SK-N-SH (cell line): ENCODE measurements around the gene TMEM63B. TPM values are rescaled to one million over a fixed set of nuclear protein-coding genes. Genes with fewer than 3 reads are reported as not detected.

Experiments
- CTCF ChIA-PET: fragments of 300-600, 350-600 bp; formaldehyde crosslinking; extraction: SDS; loops from one replicate; lab custom pipeline; 2021; lab: Yijun Ruan, JAX
- POLR2A ChIA-PET: fragments of 350-600 bp; sonication (Branson Sonifier 250); formaldehyde crosslinking; extraction: SDS; loops from one replicate; lab custom pipeline; 2020; ENCODE audit warnings: antibody characterized with exemption, inconsistent platforms; lab: Yijun Ruan, JAX
- DNase-seq: peaks from one replicate; pipeline ENCODE4 v3.0.0; 2012
- H2AFZ ChIP-seq: fragments of 200-600 bp; sonication (generic); 2 replicates; pipeline ENCODE4 v1.8.1; 2016; ENCODE audit warnings: antibody characterized with exemption, mild to moderate bottlenecking, low read depth
- H3F3A ChIP-seq: fragments of 200-600 bp; sonication (generic); replicated peaks from 2 replicates; pipeline ENCODE3; 2016; ENCODE audit warnings: antibody characterized with exemption, mild to moderate bottlenecking; ENCODE audit not compliant: insufficient read depth
- H3K27ac ChIP-seq, 2 experiments: fragments of 200-500 bp in 1 of 2; fragments of 200-600 bp in 1 of 2; sonication (Bioruptor generic) in 1 of 2; sonication (generic), shearing (Covaris generic) in 1 of 2; 2 replicates each; pipeline versions ENCODE4 v1.5.1 to v1.6.1; 2014 to 2016; ENCODE audit warnings: low read depth in 2 of 2, inconsistent platforms in 1 of 2, low read length in 1 of 2, mild to moderate bottlenecking in 1 of 2, mixed read lengths in 1 of 2
- H3K27me3 ChIP-seq: fragments of 200-600 bp; sonication (generic), shearing (Covaris generic); 2 replicates; pipeline ENCODE4 v1.6.1; 2016; ENCODE audit warnings: mixed run types; ENCODE audit not compliant: insufficient read depth
- H3K36me3 ChIP-seq, 2 experiments: fragments of 200-500 bp in 1 of 2; fragments of 200-600 bp in 1 of 2; sonication (Bioruptor generic) in 1 of 2; sonication (generic) in 1 of 2; replicated peaks in 1 of 2; 2 replicates each; pipeline versions ENCODE3 to v1.5.1; 2014 to 2016; ENCODE audit warnings: low read length in 1 of 2, mild to moderate bottlenecking in 1 of 2; ENCODE audit not compliant: insufficient read depth in 2 of 2, control insufficient read depth in 1 of 2
- H3K4me1 ChIP-seq, 2 experiments: fragments of 200-500 bp in 1 of 2; fragments of 200-600 bp in 1 of 2; sonication (Bioruptor generic) in 1 of 2; sonication (generic), shearing (Covaris generic) in 1 of 2; 2 replicates each; pipeline versions ENCODE4 v1.5.1 to v1.6.1; 2014 to 2016; ENCODE audit warnings: low read depth in 1 of 2, low read length in 1 of 2, mixed run types in 1 of 2; ENCODE audit not compliant: insufficient read depth in 2 of 2, control insufficient read depth in 1 of 2
- H3K4me2 ChIP-seq: fragments of 200-600 bp; sonication (generic), shearing (Covaris generic); 2 replicates; pipeline ENCODE4 v1.6.1; 2017; ENCODE audit warnings: mixed run types
- H3K4me3 ChIP-seq, 2 experiments: fragments of 200-500 bp in 1 of 2; fragments of 200-600 bp in 1 of 2; sonication (Bioruptor generic) in 1 of 2; sonication (generic), shearing (Covaris generic) in 1 of 2; 2 replicates each; pipeline versions ENCODE4 v1.5.1 to v1.8.1; 2014 to 2016; ENCODE audit warnings: low read depth in 2 of 2, inconsistent platforms in 1 of 2, low read length in 1 of 2, mild to moderate bottlenecking in 1 of 2, mixed read lengths in 1 of 2, moderate library complexity in 1 of 2
- H3K79me2 ChIP-seq: fragments of 200-600 bp; sonication (generic); 2 replicates; pipeline ENCODE4 v1.8.1; 2017; ENCODE audit warnings: mild to moderate bottlenecking; ENCODE audit not compliant: insufficient read depth
- H3K9ac ChIP-seq: fragments of 200-600 bp; sonication (generic); 2 replicates; pipeline ENCODE4 v1.6.1; 2017; ENCODE audit warnings: mixed run types
- H3K9me2 ChIP-seq: fragments of 200-600 bp; sonication (generic); 2 replicates; pipeline ENCODE4 v1.6.1; 2017; ENCODE audit warnings: mixed run types
- H3K9me3 ChIP-seq: fragments of 200-600 bp; sonication (generic); 2 replicates; pipeline ENCODE4 v1.6.1; 2017; ENCODE audit warnings: mixed run types, mild to moderate bottlenecking, moderate library complexity
- H4K20me1 ChIP-seq: fragments of 200-600 bp; sonication (generic); 2 replicates; pipeline ENCODE4 v1.6.1; 2017; ENCODE audit warnings: mild to moderate bottlenecking, mixed run types; ENCODE audit not compliant: insufficient read depth
- CHD2 ChIP-seq: fragments of 150-350 bp; IDR thresholded peaks from 2 replicates; pipeline ENCODE4 v1.6.1; 2018; ENCODE audit warnings: low read length; ENCODE audit not compliant: partially characterized antibody
- CTCF ChIP-seq: fragments of 200-600 bp; sonication (generic); IDR thresholded peaks from 2 replicates; pipeline ENCODE4 v1.6.1; 2017; ENCODE audit warnings: antibody characterized with exemption, mild to moderate bottlenecking, moderate library complexity
- ELF1 ChIP-seq: IDR thresholded peaks from 2 replicates; pipeline ENCODE4 v1.4.0; 2012
- EP300 ChIP-seq, 2 experiments: IDR thresholded peaks; 2 replicates each; pipeline versions ENCODE4 v1.4.0 to v1.6.1; 2012; ENCODE audit warnings: borderline replicate concordance in 1 of 2, low read depth in 1 of 2, low read length in 1 of 2
- EZH2phosphoT487 ChIP-seq: fragments of 200-600 bp; sonication (generic); IDR thresholded peaks from 2 replicates; pipeline ENCODE4 v1.6.1; 2017; ENCODE audit warnings: low read depth, mixed run types, mild to moderate bottlenecking, antibody characterized with exemption, moderate library complexity, borderline replicate concordance
- FOXJ3 ChIP-seq: sonication (generic); formaldehyde crosslinking; IDR thresholded peaks from 2 replicates; pipeline ENCODE4 v1.5.1; 2020; ENCODE audit warnings: mild to moderate bottlenecking, missing genetic modification reagents
- GATA2 ChIP-seq: sonication (generic); formaldehyde crosslinking; IDR thresholded peaks from 2 replicates; pipeline ENCODE4 v1.5.0; 2020; ENCODE audit warnings: mild to moderate bottlenecking, missing genetic modification reagents
- JUND ChIP-seq: IDR thresholded peaks from 2 replicates; pipeline ENCODE4 v1.4.0; 2012
- MAX ChIP-seq: IDR thresholded peaks from 2 replicates; pipeline ENCODE4 v1.4.0; 2012; ENCODE audit warnings: low read depth
- MXI1 ChIP-seq: IDR thresholded peaks from 2 replicates; pipeline ENCODE4 v1.6.1; 2012; ENCODE audit warnings: mild to moderate bottlenecking, low read depth, low read length, improper control_type of control experiment
- NFIC ChIP-seq: IDR thresholded peaks from 2 replicates; pipeline ENCODE4 v1.4.0; 2012; ENCODE audit warnings: borderline replicate concordance
- POLR2AphosphoS5 ChIP-seq: IDR thresholded peaks from 2 replicates; pipeline ENCODE4 v1.6.1; 2012; ENCODE audit warnings: low read depth, low read length
- RAD21 ChIP-seq: IDR thresholded peaks from 2 replicates; pipeline ENCODE4 v1.6.1; 2012; ENCODE audit warnings: mild to moderate bottlenecking, low read length
- RCOR1 ChIP-seq: fragments of 150-350 bp; IDR thresholded peaks from 2 replicates; pipeline ENCODE4 v1.6.1; 2017; ENCODE audit warnings: antibody characterized with exemption, low read length
- RXRA ChIP-seq: IDR thresholded peaks from 2 replicates; pipeline ENCODE4 v1.4.0; 2012; ENCODE audit warnings: low read depth, mild to moderate bottlenecking, borderline replicate concordance
- SMC3 ChIP-seq: IDR thresholded peaks from 2 replicates; pipeline ENCODE4 v1.6.1; 2012; ENCODE audit warnings: low read depth, low read length, improper control_type of control experiment
- TAF1 ChIP-seq: IDR thresholded peaks from 2 replicates; pipeline ENCODE4 v1.6.1; 2012; ENCODE audit warnings: low read depth, mild to moderate bottlenecking, low read length, moderate library complexity, borderline replicate concordance
- USF1 ChIP-seq: IDR thresholded peaks from 2 replicates; pipeline ENCODE4 v1.4.0; 2012; ENCODE audit warnings: low read depth, borderline replicate concordance
- WGBS: methylation state at CpG from one replicate; pipeline ENCODE4 v1.1.6; 2017; ENCODE audit warnings: low lambda C conversion rate; 5-methylcytosine and 5-hydroxymethylcytosine counted together
- polyA plus RNA-seq, 3 experiments: library from polyadenylated mRNA; depleted of rRNA; stranded (reverse); fragments of >200 nt; gene quantifications; 2 replicates each; pipeline ENCODE4 v1.2.3, GENCODE V29; 2012
- TF ChIP-seq, protein P1 (sequence below): IDR thresholded peaks from 2 replicates; pipeline ENCODE4 v1.4.0; 2012; ENCODE audit warnings: low read depth, borderline replicate concordance

TMEM63B gene
- polyA plus RNA-seq, 1 of the 3 experiments (the other 2 are of a cell fraction) = 52.7 TPM

DNA sequence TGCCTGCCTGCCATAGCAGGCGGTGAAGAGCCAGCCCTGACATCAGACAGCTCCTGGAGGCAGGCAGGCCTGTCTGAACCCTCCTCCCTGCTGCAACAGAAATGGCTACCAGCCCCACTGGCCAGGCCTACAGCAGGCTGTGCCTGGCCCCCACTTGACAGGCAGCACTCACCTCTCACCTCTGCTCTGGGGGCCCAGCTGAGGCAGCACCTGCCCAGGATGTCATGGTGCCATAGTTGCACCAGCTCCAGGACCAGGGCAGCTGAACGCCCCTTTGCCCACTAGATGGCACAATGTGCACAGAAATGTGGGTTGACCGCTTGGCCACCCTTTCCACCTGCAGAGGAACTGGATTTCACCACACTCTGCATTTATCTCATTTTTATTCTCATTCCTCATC lies 30.7 kb upstream of the TMEM63B start:
- 58% methylated on average over 3 of the region's 3 CpGs for WGBS
- H3K79me2 ChIP-seq = no peaks in the 10 kb centered on the region
- POLR2A ChIA-PET = interaction anchor here (0.6 to 2.8 kb wide), 4 partner anchors 57 to 160 kb away, joined by 3 to 10 read pairs (median 6); partner anchors contain the start of gene HSP90AB1

GRCh38 chr6:44097782-44098317 lies 29.5 kb upstream of the TMEM63B start:
- no peaks in the 10 kb centered on the region for H3K27me3 ChIP-seq
- no peaks in the 10 kb centered on the region; a peak in 1 of 4 replicates for H3K4me1 ChIP-seq
- H3K79me2 ChIP-seq = no peaks in the 10 kb centered on the region
- no peak overlapping the region for H2AFZ ChIP-seq
- no peak overlapping the region for H3K4me2 ChIP-seq
- H3F3A ChIP-seq = peaks cover 11% of the 10 kb centered on the region
- no peak overlapping the region for H3K4me3 ChIP-seq
- H3K9ac ChIP-seq = no peak overlapping the region
- no peak overlapping the region for H3K27ac ChIP-seq
- 68% methylated on average over 2 of the region's 2 CpGs for WGBS
- ChIA-PET CTCF (interaction anchor here (0.6 to 9.2 kb wide), 14 partner anchors 12 to 187 kb away, joined by 3 to 158 read pairs (median 6); partner anchors contain the start of gene CAPN11), POLR2A (interaction anchor here (0.5 to 2.8 kb wide), 2 partner anchors 149 to 480 kb away, joined by 3 to 10 read pairs; partner anchors contain the start of gene HSP90AB1)
- H3K36me3 ChIP-seq = peaks cover 4 to 5% of the 10 kb centered on the region in 2 experiments
- no peaks in the 10 kb centered on the region for H3K9me3 ChIP-seq
- no peaks in the 10 kb centered on the region for H3K9me2 ChIP-seq
- peaks cover 8% of the 10 kb centered on the region; the same call in 1 of the 2 replicates for H4K20me1 ChIP-seq
- no peak for DNase-seq
- TF ChIP-seq EP300 (IDR thresholded peaks at IDR 0.05; ENCODE audit: borderline replicate concordance in 1 of 2, low read depth in 1 of 2, low read length in 1 of 2) (no peak), EZH2phosphoT487 (no peak), FOXJ3 (no peak), GATA2 (no peak), CHD2 (no peak), ELF1 (no peak), USF1 (no peak), RXRA (no peak), JUND (no peak)
- TF ChIP-seq, protein P1, sequence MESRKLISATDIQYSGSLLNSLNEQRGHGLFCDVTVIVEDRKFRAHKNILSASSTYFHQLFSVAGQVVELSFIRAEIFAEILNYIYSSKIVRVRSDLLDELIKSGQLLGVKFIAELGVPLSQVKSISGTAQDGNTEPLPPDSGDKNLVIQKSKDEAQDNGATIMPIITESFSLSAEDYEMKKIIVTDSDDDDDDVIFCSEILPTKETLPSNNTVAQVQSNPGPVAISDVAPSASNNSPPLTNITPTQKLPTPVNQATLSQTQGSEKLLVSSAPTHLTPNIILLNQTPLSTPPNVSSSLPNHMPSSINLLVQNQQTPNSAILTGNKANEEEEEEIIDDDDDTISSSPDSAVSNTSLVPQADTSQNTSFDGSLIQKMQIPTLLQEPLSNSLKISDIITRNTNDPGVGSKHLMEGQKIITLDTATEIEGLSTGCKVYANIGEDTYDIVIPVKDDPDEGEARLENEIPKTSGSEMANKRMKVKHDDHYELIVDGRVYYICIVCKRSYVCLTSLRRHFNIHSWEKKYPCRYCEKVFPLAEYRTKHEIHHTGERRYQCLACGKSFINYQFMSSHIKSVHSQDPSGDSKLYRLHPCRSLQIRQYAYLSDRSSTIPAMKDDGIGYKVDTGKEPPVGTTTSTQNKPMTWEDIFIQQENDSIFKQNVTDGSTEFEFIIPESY = no peak

More for the DNA sequence above, 30.7 kb upstream of the TMEM63B start:
- H3K4me1 ChIP-seq = no peaks in the 10 kb centered on the region; a peak in 1 of 4 replicates
- TF ChIP-seq USF1 = no peak
- no peak for TF ChIP-seq NFIC
- TF ChIP-seq TAF1 = no peak
- TF ChIP-seq JUND = no peak
- no peak for TF ChIP-seq MAX
- TF ChIP-seq RCOR1 = peak; percentile 30; the same call in 1 of the 2 replicates
- TF ChIP-seq RAD21 = peak; percentile 95
- no peak for TF ChIP-seq POLR2AphosphoS5
- TF ChIP-seq MXI1 = 0 out of 2 replicates have a peak, but pooled peaks have one; percentile 38
- TF ChIP-seq SMC3 = peak; percentile 86
- peak; percentile 78 for TF ChIP-seq CTCF
- H2AFZ ChIP-seq = no peak overlapping the region
- H3K4me3 ChIP-seq = peak overlapping the region in 1 of 2 experiments; percentile 39; a peak in 1 of 4 replicates
- CTCF ChIA-PET = interaction anchor here (0.5 to 9.2 kb wide), 32 partner anchors 10 to 431 kb away, joined by 3 to 158 read pairs (median 4); partner anchors contain the start of genes CAPN11, HSP90AB1 and SLC35B2
- no peak overlapping the region for H3K4me2 ChIP-seq
- H3K27me3 ChIP-seq = no peaks in the 10 kb centered on the region
- peaks cover 4 to 5% of the 10 kb centered on the region in 2 experiments for H3K36me3 ChIP-seq
- peaks cover 8% of the 10 kb centered on the region; the same call in 1 of the 2 replicates for H4K20me1 ChIP-seq
- no peaks in the 10 kb centered on the region for H3K9me3 ChIP-seq
- H3K27ac ChIP-seq = no peak overlapping the region
- H3K9ac ChIP-seq = no peak overlapping the region
- no peaks in the 10 kb centered on the region for H3K9me2 ChIP-seq
- peak; percentile 86 for DNase-seq
- peaks cover 11% of the 10 kb centered on the region for H3F3A ChIP-seq
